ENCODE results near the gene SLA2. TPM values are rescaled to one million over a fixed set of nuclear protein-coding genes. Genes with fewer than 3 reads are reported as not detected.
A peak's percentile ranks its signal among the peaks of the same experiment; 100 is the strongest.

The SLA2 gene
- total RNA-seq, 1 donor from 2014 or later, result 0.21 TPM

- Mint-ChIP-seq H3K27ac (peak overlapping the region; percentile 72), H3K4me1 (peaks cover 18% of the 10 kb centered on the region)
- DNase-seq (ENCODE audit: low spot score), result no peak
Measured at GRCh38 chr20:36646678-36647077, 682 bp upstream of the SLA2 start.

DNA sequence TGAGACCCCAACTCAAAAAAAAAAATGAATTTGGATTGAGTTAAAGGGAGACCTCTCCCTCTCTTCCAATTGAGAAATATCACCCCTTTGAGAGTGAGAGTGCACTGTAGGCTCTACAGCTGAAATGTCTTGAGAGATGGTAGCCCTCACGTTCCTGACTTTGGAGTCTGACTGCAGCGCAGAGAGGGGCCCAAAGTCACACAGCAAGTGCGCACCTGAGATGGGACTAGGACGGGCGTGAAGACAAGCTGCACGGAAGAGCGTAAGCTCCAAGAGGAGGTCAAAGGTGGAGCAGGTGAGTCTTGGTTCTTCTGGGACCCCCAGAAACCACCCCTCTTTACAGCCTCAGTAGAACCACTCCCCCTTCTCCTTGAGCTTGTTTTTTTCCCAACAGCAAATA, 643 bp downstream of the SLA2 start:
- Histone ChIP-seq H3K9ac (no peak overlapping the region), H3K79me2 (ENCODE audit: low read depth) (no peaks in the 10 kb centered on the region), H3K4me1 (peaks cover 31% of the 10 kb centered on the region), H3K36me3 (no peaks in the 10 kb centered on the region), H3K9me3 (ENCODE audit: low read depth) (no peaks in the 10 kb centered on the region), H3K4me2 (no peak overlapping the region), H3F3A (ENCODE audit: low read depth) (peaks cover 24% of the 10 kb centered on the region), H3K27ac (no peak overlapping the region), H2AFZ (replicated peaks) (no peak overlapping the region), H3K27me3 (no peaks in the 10 kb centered on the region), H4K20me1 (ENCODE audit: low read depth) (no peaks in the 10 kb centered on the region), H3K4me3 (no peak overlapping the region)
- Mint-ChIP-seq H3K4me1 (peaks cover 18% of the 10 kb centered on the region), H3K36me3 (no peaks in the 10 kb centered on the region), H3K27ac (no peak overlapping the region), H3K9me3 (no peaks in the 10 kb centered on the region), H3K4me3 (no peak overlapping the region), H3K27me3 (ENCODE audit: insufficient read depth, low read depth) (peaks cover 7% of the 10 kb centered on the region)
- no peak for TF ChIP-seq EZH2 (IDR thresholded peaks at IDR 0.05)
- TF ChIP-seq EZH2phosphoT487 (IDR thresholded peaks at IDR 0.05), result no peak
- TF ChIP-seq, protein P1, sequence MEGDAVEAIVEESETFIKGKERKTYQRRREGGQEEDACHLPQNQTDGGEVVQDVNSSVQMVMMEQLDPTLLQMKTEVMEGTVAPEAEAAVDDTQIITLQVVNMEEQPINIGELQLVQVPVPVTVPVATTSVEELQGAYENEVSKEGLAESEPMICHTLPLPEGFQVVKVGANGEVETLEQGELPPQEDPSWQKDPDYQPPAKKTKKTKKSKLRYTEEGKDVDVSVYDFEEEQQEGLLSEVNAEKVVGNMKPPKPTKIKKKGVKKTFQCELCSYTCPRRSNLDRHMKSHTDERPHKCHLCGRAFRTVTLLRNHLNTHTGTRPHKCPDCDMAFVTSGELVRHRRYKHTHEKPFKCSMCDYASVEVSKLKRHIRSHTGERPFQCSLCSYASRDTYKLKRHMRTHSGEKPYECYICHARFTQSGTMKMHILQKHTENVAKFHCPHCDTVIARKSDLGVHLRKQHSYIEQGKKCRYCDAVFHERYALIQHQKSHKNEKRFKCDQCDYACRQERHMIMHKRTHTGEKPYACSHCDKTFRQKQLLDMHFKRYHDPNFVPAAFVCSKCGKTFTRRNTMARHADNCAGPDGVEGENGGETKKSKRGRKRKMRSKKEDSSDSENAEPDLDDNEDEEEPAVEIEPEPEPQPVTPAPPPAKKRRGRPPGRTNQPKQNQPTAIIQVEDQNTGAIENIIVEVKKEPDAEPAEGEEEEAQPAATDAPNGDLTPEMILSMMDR (IDR thresholded peaks at IDR 0.05), result no peak
- no peak for DNase-seq (ENCODE audit: low spot score)

More at GRCh38 chr20:36646678-36647077, 682 bp upstream of the SLA2 start:
- H3K4me3 ChIP-seq, result no peak overlapping the region
- no peaks in the 10 kb centered on the region for H3K27me3 ChIP-seq
- Mint-ChIP-seq H3K36me3 (peaks cover 3% of the 10 kb centered on the region), H3K4me3 (no peak overlapping the region), H3K27me3 (ENCODE audit: insufficient read depth, low read depth) (peaks cover 4% of the 10 kb centered on the region), H3K9me3 (no peaks in the 10 kb centered on the region)
- TF ChIP-seq EZH2phosphoT487 (IDR thresholded peaks at IDR 0.05) (no peak), EZH2 (IDR thresholded peaks at IDR 0.05) (no peak)
- TF ChIP-seq, protein P1 (IDR thresholded peaks at IDR 0.05), result no peak
- peaks cover 24% of the 10 kb centered on the region for H3F3A ChIP-seq (ENCODE audit: low read depth)
- no peaks in the 10 kb centered on the region for H3K9me3 ChIP-seq (ENCODE audit: low read depth)
- H4K20me1 ChIP-seq (ENCODE audit: low read depth), result no peaks in the 10 kb centered on the region
- H3K9ac ChIP-seq, result no peak overlapping the region
- peak overlapping the region; percentile 55 for H3K4me2 ChIP-seq
- peak overlapping the region; percentile 41 for H3K27ac ChIP-seq
- H3K79me2 ChIP-seq (ENCODE audit: low read depth), result no peaks in the 10 kb centered on the region
- H3K36me3 ChIP-seq, result no peaks in the 10 kb centered on the region
- H3K4me1 ChIP-seq, result peaks cover 31% of the 10 kb centered on the region
- H2AFZ ChIP-seq (replicated peaks), result no peak overlapping the region

DNA sequence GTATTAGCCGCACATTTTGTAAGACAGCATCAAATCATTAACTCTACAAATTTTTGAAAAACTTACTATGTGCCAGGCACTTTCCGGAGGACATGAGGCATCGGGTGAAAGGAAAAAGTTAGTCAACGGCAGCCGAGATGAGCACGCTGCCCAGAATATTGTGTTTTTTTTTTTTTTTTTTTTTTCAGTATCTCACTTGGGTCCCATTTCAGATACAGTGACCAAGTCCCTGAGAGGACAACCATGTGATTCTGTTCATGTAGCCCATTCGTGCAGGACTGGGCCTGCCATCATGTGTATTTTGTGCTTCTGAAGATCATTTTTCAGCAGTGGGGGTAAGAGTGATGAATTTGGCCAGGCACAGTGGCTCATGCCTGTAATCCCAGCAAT, 1.3 kb downstream of the SLA2 start:
- H3K4me1 ChIP-seq, result peaks cover 31% of the 10 kb centered on the region
- H3K27me3 Mint-ChIP-seq (ENCODE audit: insufficient read depth, low read depth), result peaks cover 7% of the 10 kb centered on the region
- no peaks in the 10 kb centered on the region for H3K36me3 ChIP-seq
- no peak overlapping the region for H3K4me3 ChIP-seq
- no peak overlapping the region for H3K27ac Mint-ChIP-seq
- H4K20me1 ChIP-seq (ENCODE audit: low read depth), result no peaks in the 10 kb centered on the region
- H3F3A ChIP-seq (ENCODE audit: low read depth), result peaks cover 24% of the 10 kb centered on the region
- no peak overlapping the region for H3K4me3 Mint-ChIP-seq
- no peaks in the 10 kb centered on the region for H3K27me3 ChIP-seq
- H3K9me3 ChIP-seq (ENCODE audit: low read depth), result no peaks in the 10 kb centered on the region
- H2AFZ ChIP-seq (replicated peaks), result no peak overlapping the region
- H3K9ac ChIP-seq, result no peak overlapping the region
- no peaks in the 10 kb centered on the region for H3K79me2 ChIP-seq (ENCODE audit: low read depth)
- H3K4me1 Mint-ChIP-seq, result peaks cover 18% of the 10 kb centered on the region
- no peak for DNase-seq (ENCODE audit: low spot score)
- no peak for TF ChIP-seq EZH2phosphoT487 (IDR thresholded peaks at IDR 0.05)
- TF ChIP-seq, protein P1 (IDR thresholded peaks at IDR 0.05), result no peak
- no peak for TF ChIP-seq EZH2 (IDR thresholded peaks at IDR 0.05)
- H3K4me2 ChIP-seq, result no peak overlapping the region
- no peaks in the 10 kb centered on the region for H3K9me3 Mint-ChIP-seq
- H3K27ac ChIP-seq, result no peak overlapping the region
- H3K36me3 Mint-ChIP-seq, result no peaks in the 10 kb centered on the region
